ENCODE measurements around the gene LRRC56. TPM values are rescaled to one million over a fixed set of nuclear protein-coding genes. Genes with fewer than 3 reads are reported as not detected.
A peak's percentile ranks its signal among the peaks of the same experiment; 100 is the strongest.

Gene LRRC56
- total and polyA plus RNA-seq, 2 of the 13 experiments (the other 11 are each of a cell fraction or from before 2014, with no cell fraction given), result 0.11 to 0.29 TPM

DNA sequence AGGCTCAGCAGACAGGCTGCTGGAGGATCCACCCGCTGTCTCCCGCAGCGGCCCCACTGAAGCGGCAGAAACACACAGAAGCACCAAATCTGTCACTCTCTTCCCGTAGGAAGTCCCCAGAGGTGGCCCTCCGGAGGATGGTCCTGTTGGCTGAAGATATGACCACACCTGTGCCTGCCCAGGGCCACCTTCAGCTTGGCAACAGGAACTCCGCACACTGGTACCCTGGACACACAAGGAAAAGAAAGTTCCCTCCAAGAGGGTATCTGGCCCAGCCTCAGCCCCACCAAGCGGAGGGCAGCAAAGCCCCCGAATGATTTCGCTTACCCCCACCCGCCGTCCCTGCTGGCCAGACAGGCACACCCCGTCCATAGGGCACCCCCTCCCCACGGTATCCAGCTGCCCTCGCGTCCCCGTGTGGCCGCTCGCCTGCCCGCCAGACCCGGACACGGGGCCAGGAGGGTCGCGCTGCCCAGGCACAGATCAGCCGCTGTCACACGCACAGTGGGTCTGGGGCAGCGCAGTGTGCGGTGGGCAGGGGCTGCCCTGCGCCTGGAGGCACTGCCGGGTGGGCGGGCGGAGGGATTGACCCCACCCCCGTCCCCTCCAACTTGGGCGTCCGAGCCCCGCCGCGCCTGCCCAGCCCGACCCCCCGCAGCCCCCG lies 30.4 kb downstream of the LRRC56 start (continued):
- TF ChIP-seq RBFOX2 (IDR thresholded peaks at IDR 0.05; ENCODE audit: low read depth, low read length), result peak; percentile 60
- no peak for TF ChIP-seq TAF15 (IDR thresholded peaks at IDR 0.05; ENCODE audit: low read depth, low read length, poor library complexity, severe bottlenecking)
- 0 out of 2 replicates have a peak, but pooled peaks have one; percentile 37 for TF ChIP-seq ZNF232 (CRISPR knock-in tag; IDR thresholded peaks at IDR 0.05; ENCODE audit: borderline replicate concordance)
- TF ChIP-seq, protein P1, sequence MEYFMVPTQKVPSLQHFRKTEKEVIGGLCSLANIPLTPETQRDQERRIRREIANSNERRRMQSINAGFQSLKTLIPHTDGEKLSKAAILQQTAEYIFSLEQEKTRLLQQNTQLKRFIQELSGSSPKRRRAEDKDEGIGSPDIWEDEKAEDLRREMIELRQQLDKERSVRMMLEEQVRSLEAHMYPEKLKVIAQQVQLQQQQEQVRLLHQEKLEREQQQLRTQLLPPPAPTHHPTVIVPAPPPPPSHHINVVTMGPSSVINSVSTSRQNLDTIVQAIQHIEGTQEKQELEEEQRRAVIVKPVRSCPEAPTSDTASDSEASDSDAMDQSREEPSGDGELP (IDR thresholded peaks at IDR 0.05; ENCODE audit: borderline replicate concordance, low read depth), result no peak
- TF ChIP-seq ATM (IDR thresholded peaks at IDR 0.05; ENCODE audit: borderline replicate concordance), result no peak
- TF ChIP-seq, protein P2, sequence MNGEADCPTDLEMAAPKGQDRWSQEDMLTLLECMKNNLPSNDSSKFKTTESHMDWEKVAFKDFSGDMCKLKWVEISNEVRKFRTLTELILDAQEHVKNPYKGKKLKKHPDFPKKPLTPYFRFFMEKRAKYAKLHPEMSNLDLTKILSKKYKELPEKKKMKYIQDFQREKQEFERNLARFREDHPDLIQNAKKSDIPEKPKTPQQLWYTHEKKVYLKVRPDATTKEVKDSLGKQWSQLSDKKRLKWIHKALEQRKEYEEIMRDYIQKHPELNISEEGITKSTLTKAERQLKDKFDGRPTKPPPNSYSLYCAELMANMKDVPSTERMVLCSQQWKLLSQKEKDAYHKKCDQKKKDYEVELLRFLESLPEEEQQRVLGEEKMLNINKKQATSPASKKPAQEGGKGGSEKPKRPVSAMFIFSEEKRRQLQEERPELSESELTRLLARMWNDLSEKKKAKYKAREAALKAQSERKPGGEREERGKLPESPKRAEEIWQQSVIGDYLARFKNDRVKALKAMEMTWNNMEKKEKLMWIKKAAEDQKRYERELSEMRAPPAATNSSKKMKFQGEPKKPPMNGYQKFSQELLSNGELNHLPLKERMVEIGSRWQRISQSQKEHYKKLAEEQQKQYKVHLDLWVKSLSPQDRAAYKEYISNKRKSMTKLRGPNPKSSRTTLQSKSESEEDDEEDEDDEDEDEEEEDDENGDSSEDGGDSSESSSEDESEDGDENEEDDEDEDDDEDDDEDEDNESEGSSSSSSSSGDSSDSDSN (CRISPR knock-in tag; IDR thresholded peaks at IDR 0.05), result peak; percentile 27; the same call in 1 of the 2 replicates
- no peak for TF ChIP-seq KLF6 (CRISPR knock-in tag; IDR thresholded peaks at IDR 0.05)
- TF ChIP-seq TBX3 (IDR thresholded peaks at IDR 0.05; ENCODE audit: borderline replicate concordance), result no peak
- TF ChIP-seq, protein P3, sequence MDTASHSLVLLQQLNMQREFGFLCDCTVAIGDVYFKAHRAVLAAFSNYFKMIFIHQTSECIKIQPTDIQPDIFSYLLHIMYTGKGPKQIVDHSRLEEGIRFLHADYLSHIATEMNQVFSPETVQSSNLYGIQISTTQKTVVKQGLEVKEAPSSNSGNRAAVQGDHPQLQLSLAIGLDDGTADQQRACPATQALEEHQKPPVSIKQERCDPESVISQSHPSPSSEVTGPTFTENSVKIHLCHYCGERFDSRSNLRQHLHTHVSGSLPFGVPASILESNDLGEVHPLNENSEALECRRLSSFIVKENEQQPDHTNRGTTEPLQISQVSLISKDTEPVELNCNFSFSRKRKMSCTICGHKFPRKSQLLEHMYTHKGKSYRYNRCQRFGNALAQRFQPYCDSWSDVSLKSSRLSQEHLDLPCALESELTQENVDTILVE (CRISPR knock-in tag; IDR thresholded peaks at IDR 0.05), result 0 out of 2 replicates have a peak, but pooled peaks have one; percentile 12
- TF ChIP-seq, protein P4, sequence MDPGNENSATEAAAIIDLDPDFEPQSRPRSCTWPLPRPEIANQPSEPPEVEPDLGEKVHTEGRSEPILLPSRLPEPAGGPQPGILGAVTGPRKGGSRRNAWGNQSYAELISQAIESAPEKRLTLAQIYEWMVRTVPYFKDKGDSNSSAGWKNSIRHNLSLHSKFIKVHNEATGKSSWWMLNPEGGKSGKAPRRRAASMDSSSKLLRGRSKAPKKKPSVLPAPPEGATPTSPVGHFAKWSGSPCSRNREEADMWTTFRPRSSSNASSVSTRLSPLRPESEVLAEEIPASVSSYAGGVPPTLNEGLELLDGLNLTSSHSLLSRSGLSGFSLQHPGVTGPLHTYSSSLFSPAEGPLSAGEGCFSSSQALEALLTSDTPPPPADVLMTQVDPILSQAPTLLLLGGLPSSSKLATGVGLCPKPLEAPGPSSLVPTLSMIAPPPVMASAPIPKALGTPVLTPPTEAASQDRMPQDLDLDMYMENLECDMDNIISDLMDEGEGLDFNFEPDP (CRISPR knock-in tag; conservative IDR thresholded peaks at IDR 0.05), result no peak
- TF ChIP-seq, protein P5, sequence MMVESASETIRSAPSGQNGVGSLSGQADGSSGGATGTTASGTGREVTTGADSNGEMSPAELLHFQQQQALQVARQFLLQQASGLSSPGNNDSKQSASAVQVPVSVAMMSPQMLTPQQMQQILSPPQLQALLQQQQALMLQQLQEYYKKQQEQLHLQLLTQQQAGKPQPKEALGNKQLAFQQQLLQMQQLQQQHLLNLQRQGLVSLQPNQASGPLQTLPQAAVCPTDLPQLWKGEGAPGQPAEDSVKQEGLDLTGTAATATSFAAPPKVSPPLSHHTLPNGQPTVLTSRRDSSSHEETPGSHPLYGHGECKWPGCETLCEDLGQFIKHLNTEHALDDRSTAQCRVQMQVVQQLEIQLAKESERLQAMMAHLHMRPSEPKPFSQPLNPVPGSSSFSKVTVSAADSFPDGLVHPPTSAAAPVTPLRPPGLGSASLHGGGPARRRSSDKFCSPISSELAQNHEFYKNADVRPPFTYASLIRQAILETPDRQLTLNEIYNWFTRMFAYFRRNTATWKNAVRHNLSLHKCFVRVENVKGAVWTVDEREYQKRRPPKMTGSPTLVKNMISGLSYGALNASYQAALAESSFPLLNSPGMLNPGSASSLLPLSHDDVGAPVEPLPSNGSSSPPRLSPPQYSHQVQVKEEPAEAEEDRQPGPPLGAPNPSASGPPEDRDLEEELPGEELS (CRISPR knock-in tag; IDR thresholded peaks at IDR 0.05), result no peak
- TF ChIP-seq MEF2D (CRISPR knock-in tag; IDR thresholded peaks at IDR 0.05), result no peak
